ENCODE measurements around the gene ARHGEF37.
A peak's percentile ranks its signal among the peaks of the same experiment; 100 is the strongest.

ARHGEF37 gene

DNA sequence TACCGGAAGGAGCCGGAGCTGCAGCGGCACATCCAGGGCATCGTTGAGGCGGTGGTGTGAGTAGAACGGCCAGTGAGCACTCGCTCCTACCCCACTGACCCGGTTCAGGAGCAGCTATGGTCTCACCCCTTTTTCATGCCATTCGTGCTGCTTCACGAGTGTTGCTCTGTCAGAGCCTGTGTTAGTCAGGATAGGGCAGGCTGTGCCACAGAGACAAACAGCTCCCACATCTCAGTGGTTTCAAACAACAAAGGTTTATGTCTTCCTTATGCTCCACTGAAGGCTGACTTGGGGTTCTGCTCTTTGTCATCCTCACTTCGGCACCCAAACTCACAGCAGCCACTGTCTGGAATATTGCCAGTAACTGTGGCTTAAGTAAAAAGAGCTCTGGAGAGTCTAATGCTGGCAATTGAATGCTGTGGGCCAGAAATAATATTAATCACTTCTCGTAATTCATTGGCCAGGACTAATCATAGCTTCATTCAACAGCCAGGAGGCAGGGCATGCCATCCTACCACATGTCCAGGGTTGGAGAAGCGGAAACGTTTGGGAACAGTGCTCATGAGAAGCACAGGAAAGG is 28.4 kb downstream of the ARHGEF37 start:
- no peak overlapping the region for H3K27ac ChIP-seq (ENCODE audit: low read depth, low read length)
- no peak overlapping the region for H3K9ac ChIP-seq (ENCODE audit: low read length)
- no peaks in the 10 kb centered on the region for H3K27me3 ChIP-seq (ENCODE audit: control insufficient read depth, insufficient read depth, low read length)
- H3K36me3 ChIP-seq (ENCODE audit: control insufficient read depth, insufficient read depth, low read length) = peaks cover 10% of the 10 kb centered on the region
- no peak overlapping the region for H3K4me3 ChIP-seq (ENCODE audit: low read length)
- H3K4me1 ChIP-seq (ENCODE audit: control insufficient read depth, insufficient read depth, low read length) = peaks cover 11% of the 10 kb centered on the region

DNA sequence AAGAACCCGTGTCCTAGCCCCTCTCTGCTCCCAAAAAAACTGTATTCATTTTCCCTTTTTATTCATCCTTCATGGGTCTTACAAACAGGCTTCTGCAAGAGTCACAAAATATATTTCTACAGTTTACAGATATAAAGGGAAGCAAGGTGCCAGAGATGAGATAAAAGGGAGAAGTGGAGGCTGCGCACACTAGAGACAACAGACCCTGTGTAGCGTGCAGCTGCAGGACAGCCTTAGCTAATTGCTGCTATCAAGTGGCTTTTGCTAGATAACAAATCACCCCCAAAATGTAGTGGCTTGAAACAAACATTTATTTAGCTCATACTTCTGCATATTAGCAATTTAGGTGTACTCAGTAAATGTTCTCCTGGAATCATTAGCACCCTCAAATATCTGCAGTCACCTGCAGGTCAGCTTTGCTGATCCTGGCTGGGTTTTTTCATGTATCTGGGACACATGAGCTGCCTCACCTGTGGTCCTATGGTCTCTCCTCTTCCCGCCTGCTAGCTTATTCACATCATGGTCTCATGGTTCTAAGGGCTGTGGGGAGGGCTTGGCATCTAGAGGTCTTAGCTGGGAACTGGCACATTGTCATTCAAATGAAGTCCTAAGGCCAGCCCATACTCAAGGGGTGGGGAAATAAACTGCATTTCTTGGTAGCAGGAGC is 29.4 kb downstream of the ARHGEF37 start:
- no peaks in the 10 kb centered on the region for H3K27me3 ChIP-seq (ENCODE audit: control insufficient read depth, insufficient read depth, low read length)
- H3K36me3 ChIP-seq (ENCODE audit: control insufficient read depth, insufficient read depth, low read length) = peaks cover 10% of the 10 kb centered on the region

DNA sequence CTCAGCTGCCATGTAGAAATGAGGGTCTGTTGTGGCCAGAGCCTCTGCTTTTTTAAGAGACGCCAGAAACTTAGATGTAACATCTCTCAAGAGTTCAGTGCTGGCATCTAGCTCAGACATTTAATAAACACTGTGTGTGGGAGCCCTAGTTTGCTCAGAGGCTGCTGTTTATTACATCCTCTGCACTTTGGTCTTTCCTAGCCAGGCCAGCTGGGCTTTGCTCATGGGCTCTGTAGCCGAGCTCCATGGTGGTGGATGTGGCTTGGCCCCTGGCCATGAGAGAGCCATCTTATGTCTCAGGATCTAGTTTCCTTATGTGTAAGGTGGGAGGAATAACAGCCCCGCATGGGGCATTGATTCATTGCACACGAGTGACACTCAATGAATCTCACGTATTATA is 30.0 kb downstream of the ARHGEF37 start:
- H3K27ac ChIP-seq (ENCODE audit: low read depth, low read length) = peak overlapping the region; percentile 41
- peaks cover 10% of the 10 kb centered on the region for H3K36me3 ChIP-seq (ENCODE audit: control insufficient read depth, insufficient read depth, low read length)
- no peak overlapping the region for H3K9ac ChIP-seq (ENCODE audit: low read length)
- peaks cover 17% of the 10 kb centered on the region for H3K4me1 ChIP-seq (ENCODE audit: control insufficient read depth, insufficient read depth, low read length)
- no peak overlapping the region for H3K4me3 ChIP-seq (ENCODE audit: low read length)
- no peaks in the 10 kb centered on the region for H3K27me3 ChIP-seq (ENCODE audit: control insufficient read depth, insufficient read depth, low read length)

More for the DNA sequence above, 29.4 kb downstream of the ARHGEF37 start:
- H3K4me3 ChIP-seq (ENCODE audit: low read length) = no peak overlapping the region
- H3K27ac ChIP-seq (ENCODE audit: low read depth, low read length) = peak overlapping the region; percentile 41
- no peak overlapping the region for H3K9ac ChIP-seq (ENCODE audit: low read length)
- peaks cover 11% of the 10 kb centered on the region for H3K4me1 ChIP-seq (ENCODE audit: control insufficient read depth, insufficient read depth, low read length)

DNA sequence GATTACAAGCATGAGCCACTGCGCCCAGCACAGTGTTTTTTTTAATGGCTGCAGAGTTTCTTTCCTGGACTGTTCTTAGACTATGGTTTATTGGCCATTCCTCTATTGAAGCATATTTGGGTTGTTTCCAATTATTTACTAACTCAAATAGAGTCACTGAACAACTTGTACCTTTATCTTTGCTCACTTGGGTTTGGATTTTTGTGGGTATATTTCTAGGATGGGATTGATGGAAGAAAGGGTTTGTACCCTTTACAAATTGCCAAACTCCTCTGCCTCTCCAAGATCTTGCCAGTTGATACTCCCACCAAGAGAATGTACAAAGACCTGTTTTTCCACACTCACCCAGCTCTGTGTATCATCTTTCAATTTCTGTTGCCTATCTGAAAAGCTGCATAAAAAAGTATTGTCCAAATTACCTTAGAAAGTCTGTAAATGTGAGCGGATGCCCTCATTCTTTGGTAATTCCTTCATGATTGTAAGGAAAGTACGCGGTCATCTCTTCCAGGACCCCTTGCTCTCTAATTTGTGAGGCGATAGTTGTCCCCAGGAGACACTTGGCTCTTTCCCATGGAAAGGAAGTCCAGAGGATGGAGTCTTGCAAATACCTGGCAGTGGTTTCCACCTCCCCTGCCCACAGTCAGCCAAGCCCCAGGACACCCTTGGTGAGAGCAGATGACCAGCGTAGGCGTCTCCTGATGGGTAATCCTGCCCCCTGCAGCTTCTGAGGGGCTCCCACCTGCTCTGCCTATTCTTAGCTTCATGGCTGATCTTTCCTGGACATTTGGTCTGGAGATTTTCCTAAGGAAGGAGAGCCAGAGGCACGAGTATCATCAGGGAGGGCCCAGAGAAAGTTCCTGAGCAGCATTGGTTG is 33.0 kb downstream of the ARHGEF37 start:
- no peaks in the 10 kb centered on the region for H3K27me3 ChIP-seq (ENCODE audit: control insufficient read depth, insufficient read depth, low read length)
- peaks cover 20% of the 10 kb centered on the region for H3K36me3 ChIP-seq (ENCODE audit: control insufficient read depth, insufficient read depth, low read length)
- H3K4me1 ChIP-seq (ENCODE audit: control insufficient read depth, insufficient read depth, low read length) = peaks cover 26% of the 10 kb centered on the region
- no peak overlapping the region for H3K4me3 ChIP-seq (ENCODE audit: low read length)
- no peak overlapping the region for H3K9ac ChIP-seq (ENCODE audit: low read length)
- no peak overlapping the region for H3K27ac ChIP-seq (ENCODE audit: low read depth, low read length)

GRCh38 chr5:149615976-149616375 is 34.7 kb downstream of the ARHGEF37 start:
- Histone ChIP-seq H3K9ac (ENCODE audit: low read length) (no peak overlapping the region), H3K27me3 (ENCODE audit: control insufficient read depth, insufficient read depth, low read length) (no peaks in the 10 kb centered on the region), H3K4me3 (ENCODE audit: low read length) (no peak overlapping the region), H3K36me3 (ENCODE audit: control insufficient read depth, insufficient read depth, low read length) (peaks cover 11% of the 10 kb centered on the region), H3K4me1 (ENCODE audit: control insufficient read depth, insufficient read depth, low read length) (peaks cover 21% of the 10 kb centered on the region), H3K27ac (ENCODE audit: low read depth, low read length) (peak overlapping the region; percentile 74)

DNA sequence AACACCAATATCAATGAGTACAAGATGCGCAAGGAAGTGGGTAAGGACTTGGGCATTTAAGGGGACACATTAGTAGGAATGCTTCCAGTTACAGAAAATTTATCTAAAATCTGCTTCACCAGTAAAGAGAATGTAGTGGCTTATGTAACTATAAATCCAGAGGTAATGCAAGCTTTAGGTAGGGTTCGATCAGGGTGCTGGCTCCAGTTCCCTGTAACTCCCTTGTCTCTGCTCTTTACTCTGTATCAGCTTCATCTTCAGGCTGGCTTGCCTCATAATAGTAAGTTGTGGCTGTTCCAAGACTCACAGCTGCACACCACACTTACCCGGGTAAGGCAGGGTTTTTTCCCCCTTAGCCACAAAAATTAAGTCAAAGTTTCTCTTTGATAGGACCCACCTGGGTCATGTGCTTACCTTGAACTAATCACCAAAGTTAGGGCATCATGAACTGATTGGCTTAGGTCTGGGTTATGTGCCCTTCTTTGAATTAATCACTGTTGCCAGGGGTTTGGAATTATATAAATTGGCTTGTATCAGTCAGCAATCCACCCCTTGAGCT is 35.5 kb downstream of the ARHGEF37 start:
- H3K9ac ChIP-seq (ENCODE audit: low read length) = no peak overlapping the region
- peaks cover 15% of the 10 kb centered on the region for H3K4me1 ChIP-seq (ENCODE audit: control insufficient read depth, insufficient read depth, low read length)
- peak overlapping the region; percentile 74 for H3K27ac ChIP-seq (ENCODE audit: low read depth, low read length)
- H3K4me3 ChIP-seq (ENCODE audit: low read length) = no peak overlapping the region
- H3K36me3 ChIP-seq (ENCODE audit: control insufficient read depth, insufficient read depth, low read length) = peaks cover 11% of the 10 kb centered on the region
- no peaks in the 10 kb centered on the region for H3K27me3 ChIP-seq (ENCODE audit: control insufficient read depth, insufficient read depth, low read length)

GRCh38 chr5:149617760-149618306 is 36.5 kb downstream of the ARHGEF37 start:
- no peak overlapping the region for H3K4me3 ChIP-seq (ENCODE audit: low read length)
- H3K27ac ChIP-seq (ENCODE audit: low read depth, low read length) = no peak overlapping the region
- no peaks in the 10 kb centered on the region for H3K27me3 ChIP-seq (ENCODE audit: control insufficient read depth, insufficient read depth, low read length)
- peaks cover 15% of the 10 kb centered on the region for H3K4me1 ChIP-seq (ENCODE audit: control insufficient read depth, insufficient read depth, low read length)
- peaks cover 17% of the 10 kb centered on the region for H3K36me3 ChIP-seq (ENCODE audit: control insufficient read depth, insufficient read depth, low read length)
- no peak overlapping the region for H3K9ac ChIP-seq (ENCODE audit: low read length)

- no peak overlapping the region for H3K4me3 ChIP-seq (ENCODE audit: low read length)
- no peaks in the 10 kb centered on the region for H3K27me3 ChIP-seq (ENCODE audit: control insufficient read depth, insufficient read depth, low read length)
- H3K9ac ChIP-seq (ENCODE audit: low read length) = no peak overlapping the region
- peaks cover 25% of the 10 kb centered on the region for H3K36me3 ChIP-seq (ENCODE audit: control insufficient read depth, insufficient read depth, low read length)
- H3K4me1 ChIP-seq (ENCODE audit: control insufficient read depth, insufficient read depth, low read length) = peaks cover 15% of the 10 kb centered on the region
- H3K27ac ChIP-seq (ENCODE audit: low read depth, low read length) = no peak overlapping the region
These were observed 37.4 kb downstream of the ARHGEF37 start for GRCh38 chr5:149618581-149619248.

DNA sequence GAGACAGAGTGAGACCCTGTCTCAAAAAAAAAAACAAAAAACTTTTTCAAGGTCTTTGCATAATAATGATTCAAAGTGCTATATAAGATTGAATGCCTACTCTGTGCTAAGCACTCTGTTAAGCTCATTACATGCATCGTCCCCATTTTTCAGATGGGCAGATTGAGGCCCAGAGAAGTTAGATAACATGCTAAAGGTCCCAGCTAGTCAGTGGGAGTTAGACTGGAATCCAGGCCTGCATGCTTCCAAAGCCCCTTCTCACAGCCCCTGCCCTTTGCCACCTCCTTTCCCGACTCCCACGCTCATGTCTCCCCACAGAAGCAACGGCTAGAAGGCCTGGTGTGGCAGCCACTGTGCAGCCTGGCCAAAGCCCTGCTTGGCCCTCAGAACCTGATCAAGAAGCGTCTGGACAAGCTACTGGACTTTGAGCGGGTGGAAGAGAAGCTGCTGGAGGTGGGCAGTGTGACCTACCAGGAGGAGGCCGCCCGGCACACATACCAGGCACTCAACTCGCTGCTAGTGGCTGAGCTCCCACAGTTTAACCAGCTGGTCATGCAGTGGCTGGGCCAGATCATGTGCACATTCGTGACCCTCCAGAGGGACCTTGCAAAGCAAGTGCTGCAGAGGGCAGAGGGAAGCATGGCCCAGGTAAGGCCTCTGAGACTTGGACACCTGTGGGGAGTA is 40.3 kb downstream of the ARHGEF37 start:
- H3K27ac ChIP-seq (ENCODE audit: low read depth, low read length) = no peak overlapping the region
- peaks cover 32% of the 10 kb centered on the region for H3K36me3 ChIP-seq (ENCODE audit: control insufficient read depth, insufficient read depth, low read length)
- no peak overlapping the region for H3K9ac ChIP-seq (ENCODE audit: low read length)
- H3K4me1 ChIP-seq (ENCODE audit: control insufficient read depth, insufficient read depth, low read length) = peaks cover 7% of the 10 kb centered on the region
- no peak overlapping the region for H3K4me3 ChIP-seq (ENCODE audit: low read length)
- no peaks in the 10 kb centered on the region for H3K27me3 ChIP-seq (ENCODE audit: control insufficient read depth, insufficient read depth, low read length)

GRCh38 chr5:149622466-149622865 is 41.2 kb downstream of the ARHGEF37 start:
- no peak overlapping the region for H3K9ac ChIP-seq (ENCODE audit: low read length)

GRCh38 chr5:149623473-149623872 is 42.2 kb downstream of the ARHGEF37 start:
- H3K36me3 ChIP-seq (ENCODE audit: control insufficient read depth, insufficient read depth, low read length) = peaks cover 23% of the 10 kb centered on the region
- no peaks in the 10 kb centered on the region for H3K27me3 ChIP-seq (ENCODE audit: control insufficient read depth, insufficient read depth, low read length)
- no peak overlapping the region for H3K4me3 ChIP-seq (ENCODE audit: low read length)
- H3K4me1 ChIP-seq (ENCODE audit: control insufficient read depth, insufficient read depth, low read length) = peaks cover 2% of the 10 kb centered on the region
- H3K9ac ChIP-seq (ENCODE audit: low read length) = no peak overlapping the region
- no peak overlapping the region for H3K27ac ChIP-seq (ENCODE audit: low read depth, low read length)

More at GRCh38 chr5:149622466-149622865, 41.2 kb downstream of the ARHGEF37 start:
- no peak overlapping the region for H3K4me3 ChIP-seq (ENCODE audit: low read length)
- H3K27ac ChIP-seq (ENCODE audit: low read depth, low read length) = no peak overlapping the region
- H3K36me3 ChIP-seq (ENCODE audit: control insufficient read depth, insufficient read depth, low read length) = peaks cover 30% of the 10 kb centered on the region
- no peaks in the 10 kb centered on the region for H3K27me3 ChIP-seq (ENCODE audit: control insufficient read depth, insufficient read depth, low read length)
- H3K4me1 ChIP-seq (ENCODE audit: control insufficient read depth, insufficient read depth, low read length) = peaks cover 2% of the 10 kb centered on the region
